HG02840 (cell line): ENCODE results near the gene THUMPD3.

Experiments
- ATAC-seq: cut with Tn5 transposase; IDR thresholded peaks from one replicate; pipeline ENCODE4 v1.9.1; 2021; ENCODE audit warnings: mild to moderate bottlenecking, moderate library complexity, moderate number of reproducible peaks; ENCODE audit not compliant: unreplicated experiment, low FRiP score

Gene THUMPD3

GRCh38 chr3:9396632-9397331 is 33.9 kb downstream of the THUMPD3 start:
- peak; percentile 72 for ATAC-seq

DNA sequence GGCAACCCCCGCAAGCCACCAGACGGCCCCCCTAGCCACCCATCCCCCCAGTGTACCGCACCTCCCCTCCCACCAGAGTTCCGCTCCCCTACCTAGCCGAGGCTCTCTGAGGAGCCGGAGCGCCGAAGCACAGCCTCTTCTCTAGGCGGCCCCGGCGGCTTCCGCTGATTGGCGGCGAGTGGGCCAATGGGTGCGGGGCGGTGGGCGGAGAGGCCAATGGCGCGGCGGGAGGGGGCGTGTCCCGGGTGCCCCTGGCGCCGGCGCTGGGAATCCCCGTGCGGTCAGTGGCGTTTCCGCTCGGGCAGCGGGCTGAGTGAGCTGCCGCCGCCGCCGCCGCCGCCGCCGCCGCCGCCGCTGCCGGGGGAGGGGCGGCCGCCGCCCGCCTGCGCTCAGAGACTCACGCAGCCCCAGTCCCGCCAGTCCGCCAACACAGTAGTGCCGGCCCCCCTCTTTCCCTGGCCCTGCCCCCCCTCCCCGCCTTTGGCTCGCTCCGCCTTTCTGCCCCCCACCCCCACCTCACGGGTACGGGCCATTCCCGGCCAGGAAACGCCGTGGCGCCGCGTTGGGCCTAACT is 34.6 kb downstream of the THUMPD3 start, which contains the start of gene SETD5:
TSS of gene SETD5 (plus strand) at position 284 of the 574 bp plus-strand sequence. CDS start 31,324 bp downstream, outside the sequence.
- peak; percentile 47 for ATAC-seq

DNA sequence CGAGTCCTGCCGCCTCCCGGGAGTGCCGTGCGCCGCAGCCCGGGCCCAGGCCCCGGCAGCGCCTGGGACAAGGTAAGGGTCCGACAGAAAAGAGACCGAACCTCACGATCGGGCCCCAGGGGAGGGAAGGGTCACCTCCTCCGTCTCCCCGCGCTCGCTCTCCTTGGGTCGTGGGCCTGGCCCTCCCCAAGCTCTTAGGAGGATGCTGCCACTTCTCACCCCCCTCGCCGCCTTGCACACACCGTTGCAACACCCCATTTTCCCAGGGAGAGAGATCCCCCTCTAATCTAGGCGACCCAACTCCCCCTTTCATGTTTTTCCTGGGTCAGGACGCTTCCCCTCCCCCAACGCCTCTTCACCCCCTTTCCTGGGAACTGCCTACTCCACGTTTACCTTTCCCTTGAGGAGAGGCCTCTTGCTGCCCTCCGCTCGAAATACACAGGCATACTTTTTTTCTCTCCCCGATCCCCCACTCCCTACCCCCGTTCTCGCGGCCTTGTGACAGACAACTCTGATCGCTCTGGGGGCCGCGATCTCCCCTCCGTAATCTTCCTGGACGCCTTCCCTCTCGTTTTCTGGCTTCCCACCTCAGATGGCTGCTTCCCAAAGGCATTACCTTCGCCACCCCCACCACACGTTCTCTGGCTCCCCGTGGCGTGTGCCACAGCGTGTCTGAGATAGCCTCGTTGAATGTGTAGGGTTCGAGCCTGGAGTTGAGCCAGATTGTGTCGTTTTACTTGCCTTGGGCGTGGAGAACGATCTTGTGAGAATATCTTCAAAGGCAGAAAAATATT is 35.2 kb downstream of the THUMPD3 start:
- no peak for ATAC-seq

DNA sequence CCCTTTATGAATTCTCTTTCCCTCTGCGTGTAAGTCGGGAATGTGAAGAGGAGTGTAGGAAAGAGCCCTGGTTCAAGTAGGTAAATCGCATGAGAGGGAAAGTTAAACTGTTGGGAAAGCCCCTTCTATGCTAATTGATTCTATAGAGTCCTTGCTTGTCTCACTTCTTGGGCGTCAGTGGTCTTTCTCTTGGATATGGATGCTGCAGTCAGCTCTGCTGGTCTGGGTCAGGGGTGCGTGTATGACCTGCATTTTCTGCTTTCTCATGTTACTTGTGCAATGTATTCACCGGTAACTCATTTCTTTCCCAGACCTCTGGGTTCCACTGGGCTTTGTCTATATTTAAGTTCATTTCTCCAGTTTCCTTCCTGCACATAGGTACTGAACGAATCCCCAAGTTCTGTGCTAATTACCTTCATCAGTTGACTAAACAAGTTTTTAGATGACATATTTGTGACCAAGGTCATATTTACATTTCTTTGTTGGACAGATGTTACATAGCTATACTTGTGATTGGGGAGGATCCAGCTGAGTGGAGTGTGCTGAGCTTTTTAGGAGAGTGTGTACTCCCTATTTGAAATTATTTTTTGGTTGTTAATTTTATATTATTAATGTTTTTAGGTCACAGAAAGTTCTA is 36.0 kb downstream of the THUMPD3 start:
- no peak for ATAC-seq

GRCh38 chr3:9399337-9399703 is 36.5 kb downstream of the THUMPD3 start:
- ATAC-seq: no peak

- ATAC-seq: no peak
Measured at GRCh38 chr3:9399746-9400145, 36.9 kb downstream of the THUMPD3 start.

- no peak for ATAC-seq
Measured at GRCh38 chr3:9400616-9401015, 37.8 kb downstream of the THUMPD3 start.

DNA sequence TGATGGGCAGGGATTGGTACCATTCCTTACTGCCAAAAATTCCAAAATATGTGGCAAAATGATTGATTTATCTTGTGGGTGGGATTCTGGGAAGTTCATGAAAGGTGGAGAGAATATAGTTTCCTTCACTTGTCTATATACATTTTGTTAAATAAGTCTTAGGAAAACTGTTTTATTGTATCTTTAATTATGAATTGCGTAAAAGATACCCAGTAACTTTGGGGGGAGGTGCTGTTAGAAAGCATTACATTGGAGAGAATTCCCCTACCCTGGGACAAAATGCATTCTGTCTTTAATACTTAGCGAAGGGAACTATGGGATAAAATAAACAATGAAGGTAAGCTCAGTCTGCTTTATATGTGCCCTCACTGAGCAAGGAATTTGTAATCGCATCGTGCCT is 39.1 kb downstream of the THUMPD3 start:
- ATAC-seq: no peak

DNA sequence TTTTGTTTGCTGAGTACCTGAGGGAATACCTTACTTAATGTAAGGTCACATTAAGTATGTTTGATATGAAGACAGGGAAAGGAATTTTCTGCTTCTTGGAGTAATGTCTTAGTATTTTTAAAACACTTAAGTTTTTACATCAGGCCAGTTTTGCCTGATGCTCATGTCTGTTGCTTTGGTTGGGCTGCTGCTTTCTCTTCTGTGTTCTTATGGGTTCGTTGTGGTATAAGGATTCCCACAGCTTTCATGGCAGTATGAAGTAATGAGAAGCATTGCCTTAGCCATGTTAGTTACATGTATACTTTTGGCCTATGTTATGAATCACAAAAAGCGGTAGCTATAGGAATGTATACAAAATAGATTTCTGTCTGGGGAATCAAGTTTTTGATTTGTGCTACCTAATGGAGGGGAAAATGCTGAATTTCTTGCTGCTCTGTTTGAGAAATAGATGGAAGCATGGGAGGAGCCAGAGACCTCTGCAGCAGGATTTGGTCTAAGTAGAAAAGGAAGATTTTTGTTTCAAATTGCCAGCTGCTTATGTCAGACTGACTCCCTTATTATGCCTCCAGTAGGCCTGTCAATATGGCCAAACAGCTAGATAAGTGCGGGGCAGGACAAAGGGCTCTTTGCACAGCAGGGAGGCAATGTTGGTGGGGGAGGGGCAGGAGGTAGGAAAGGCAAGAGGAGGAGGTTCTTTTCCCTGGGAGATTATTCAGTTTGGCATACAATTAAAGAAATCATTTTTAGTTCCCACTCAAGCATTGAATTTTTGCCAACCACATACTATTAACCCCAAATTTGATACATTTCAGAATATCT is 39.8 kb downstream of the THUMPD3 start:
- no peak for ATAC-seq

DNA sequence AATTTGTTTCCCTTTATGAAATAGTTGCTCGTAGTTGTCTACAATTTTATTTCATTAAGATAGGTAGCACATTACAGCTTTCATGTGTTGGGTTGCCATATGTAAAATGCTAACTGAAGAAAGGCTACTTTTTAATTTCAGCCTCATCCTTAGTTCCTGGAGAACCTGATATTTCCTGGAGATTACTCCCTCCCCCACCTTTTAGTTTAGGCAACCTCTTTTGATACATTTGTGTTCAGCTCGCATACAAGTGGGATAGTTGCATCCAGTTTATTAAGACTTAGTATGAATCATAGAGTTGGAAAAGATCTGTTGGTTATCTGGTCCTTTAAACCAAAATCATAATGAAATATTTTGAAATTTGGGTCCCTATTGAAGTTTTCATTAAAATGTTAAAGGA is 40.6 kb downstream of the THUMPD3 start:
- no peak for ATAC-seq

DNA sequence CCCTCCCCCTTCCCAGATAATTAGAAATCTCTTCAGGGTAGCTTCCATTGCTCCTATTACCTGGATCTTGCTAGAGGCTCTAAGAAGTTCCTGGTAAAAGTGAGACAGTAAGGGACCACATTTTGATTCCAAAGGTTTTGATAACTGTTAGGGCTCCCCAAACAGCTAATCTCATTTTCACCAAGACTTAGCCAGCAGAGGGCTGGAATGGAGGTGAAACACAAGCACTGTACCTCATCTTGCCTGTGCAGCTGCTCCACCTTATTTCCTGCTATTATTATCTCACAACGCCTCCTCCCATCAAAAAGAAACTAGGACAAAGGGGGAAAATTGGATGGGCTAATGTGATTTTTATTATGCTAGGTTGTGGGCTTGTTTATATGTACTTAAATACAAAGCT is 41.8 kb downstream of the THUMPD3 start:
- ATAC-seq: no peak

DNA sequence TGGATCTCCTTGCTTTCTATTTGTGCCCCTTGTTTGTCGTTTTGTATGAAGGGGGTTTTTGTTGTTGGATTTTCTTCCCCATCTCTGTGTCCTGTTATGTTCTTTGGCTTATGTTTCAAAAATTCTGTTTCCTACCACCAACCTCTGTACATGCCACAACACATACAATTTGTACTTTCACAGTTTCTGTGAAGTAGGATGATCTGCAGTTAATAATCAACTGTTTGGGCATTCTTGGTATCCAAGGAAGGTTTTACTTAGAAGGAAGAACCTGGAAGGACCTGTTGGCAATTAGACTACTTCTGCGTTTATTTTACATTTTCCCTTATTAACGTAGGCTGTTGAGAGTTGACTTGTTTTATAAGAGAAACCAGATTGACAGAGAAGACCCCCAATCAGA is 42.9 kb downstream of the THUMPD3 start:
- ATAC-seq: no peak

DNA sequence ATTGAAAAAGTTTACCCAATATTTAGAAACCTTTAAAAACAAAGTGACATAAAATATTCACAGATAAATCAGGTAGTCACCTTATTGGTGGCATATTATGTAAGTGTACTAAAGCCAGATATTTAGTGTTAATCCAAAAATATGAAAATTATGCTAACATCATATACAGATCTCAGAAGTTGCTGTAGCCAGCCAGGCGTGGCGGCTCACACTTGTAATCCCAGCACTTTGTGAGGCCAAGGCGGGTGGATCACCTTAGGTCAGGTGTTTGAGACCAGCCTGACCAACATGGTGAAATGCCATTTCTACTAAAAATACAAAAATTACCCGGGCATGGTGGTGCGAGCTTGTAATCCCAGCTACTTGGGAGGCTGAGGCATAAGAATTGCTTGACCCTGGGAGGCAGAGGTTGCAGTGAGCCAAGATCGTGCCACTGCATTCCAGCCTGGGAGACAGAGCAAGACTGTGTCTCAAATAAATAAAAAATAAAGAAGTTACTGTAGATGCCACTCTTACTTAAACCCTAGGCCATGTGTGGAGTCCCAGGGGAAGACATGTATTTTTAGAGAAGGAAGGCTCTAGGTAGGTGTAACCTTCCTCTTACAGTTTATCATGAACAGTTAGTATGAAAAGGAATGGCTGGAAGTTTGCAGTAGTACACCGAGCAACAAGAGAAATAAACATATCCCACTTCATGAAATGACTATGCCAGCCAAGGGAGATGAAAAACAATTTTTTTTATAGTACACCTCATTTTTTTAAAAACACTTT is 44.2 kb downstream of the THUMPD3 start:
- no peak for ATAC-seq

- no peak for ATAC-seq
Measured at GRCh38 chr3:9408061-9408460, 45.2 kb downstream of the THUMPD3 start.

DNA sequence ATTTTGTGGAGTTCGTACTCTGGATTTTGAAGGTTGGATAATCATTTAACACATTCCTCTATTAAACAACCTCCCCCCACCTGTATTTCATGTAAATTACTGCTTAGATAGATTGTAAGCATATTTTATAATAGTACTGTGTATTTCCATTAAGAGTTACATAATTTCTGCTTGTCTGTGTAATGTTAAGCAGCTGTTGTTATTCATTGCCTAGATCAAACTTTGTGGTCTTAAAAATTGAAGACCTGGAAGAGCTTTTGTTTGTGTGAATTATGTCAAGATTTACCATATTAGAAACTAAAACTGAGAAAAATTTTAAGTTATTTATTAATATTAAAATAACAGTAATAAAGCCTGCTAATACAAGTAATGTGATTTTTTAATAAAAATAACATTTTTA is 45.7 kb downstream of the THUMPD3 start:
- ATAC-seq: no peak

DNA sequence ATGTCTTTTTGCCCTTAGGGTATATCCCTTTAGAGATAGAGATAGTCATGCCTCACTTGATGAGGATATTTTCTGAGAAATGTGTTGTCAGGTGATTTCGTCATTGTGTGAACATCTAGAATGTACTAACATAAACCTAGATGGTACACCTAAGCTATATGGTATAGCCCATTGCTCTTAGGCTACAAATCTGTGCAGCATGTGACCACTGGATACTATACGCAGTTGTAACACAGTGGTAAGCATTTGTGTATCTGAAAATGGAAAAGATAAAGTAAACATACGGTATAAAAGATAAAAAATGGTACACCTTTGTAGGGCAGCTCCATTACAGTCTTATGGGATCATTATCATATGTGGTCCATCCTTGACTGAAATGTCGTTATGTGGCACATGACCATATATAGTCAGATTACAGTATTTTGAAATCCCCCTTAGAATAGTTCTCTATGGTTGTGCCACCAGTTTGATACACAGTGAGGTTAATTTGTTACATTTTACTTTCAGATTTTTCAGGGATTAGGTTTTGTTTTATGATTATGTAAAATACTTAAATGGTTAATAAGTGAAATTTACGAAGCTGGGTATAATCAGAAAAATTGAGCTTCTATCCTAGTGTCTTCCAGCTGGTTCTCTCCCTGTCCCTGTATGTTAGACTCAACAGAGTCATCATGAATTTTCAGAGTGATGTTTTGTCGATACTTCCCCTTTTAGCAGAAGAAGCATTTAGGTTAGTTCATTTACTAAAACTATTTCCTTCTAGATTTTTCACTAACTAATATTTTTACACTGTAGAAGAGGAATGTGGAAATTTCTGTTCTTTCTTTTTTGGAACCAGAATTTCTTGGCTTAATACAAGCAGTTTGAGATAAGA is 47.4 kb downstream of the THUMPD3 start:
- ATAC-seq: no peak

DNA sequence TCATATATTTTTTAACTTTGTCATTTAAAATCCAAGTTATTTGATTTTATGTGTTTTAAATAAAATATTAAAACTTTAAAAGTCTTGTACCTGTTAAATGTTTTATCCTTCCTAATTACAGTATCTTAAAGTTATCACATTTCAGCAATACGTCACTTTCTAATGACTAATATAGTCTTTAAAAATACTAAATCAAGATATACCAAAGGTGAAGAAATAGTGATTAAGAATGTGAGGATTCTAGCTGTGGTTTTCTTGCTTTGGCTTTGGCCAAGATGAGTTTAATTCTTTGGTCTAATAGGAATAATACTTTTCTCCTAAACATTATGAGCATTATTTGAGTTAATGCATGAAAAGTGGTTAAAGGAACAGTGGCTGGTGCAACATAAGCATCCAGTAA is 48.4 kb downstream of the THUMPD3 start:
- ATAC-seq: no peak

DNA sequence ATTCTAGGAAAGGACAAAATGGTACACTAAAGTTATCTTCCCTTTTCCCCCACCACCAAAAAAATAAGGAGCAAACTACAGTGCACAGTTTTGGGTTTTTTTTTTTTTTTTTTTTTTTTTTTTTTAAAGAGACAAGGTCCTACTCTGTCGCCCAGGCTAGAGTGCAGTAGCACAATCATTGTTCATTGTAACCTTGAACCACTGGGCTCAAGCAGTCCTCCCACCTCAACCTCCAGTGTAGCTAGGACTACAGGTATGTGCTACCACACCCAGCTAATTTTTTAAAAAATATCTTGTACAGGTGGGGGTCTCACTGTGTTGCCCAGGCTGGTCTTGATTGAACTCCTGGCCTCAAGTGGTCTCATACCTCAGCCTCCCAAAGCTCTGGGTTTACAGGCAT is 49.4 kb downstream of the THUMPD3 start:
- no peak for ATAC-seq

- no peak for ATAC-seq
Measured at GRCh38 chr3:9414826-9415225, 52.0 kb downstream of the THUMPD3 start.
